T47D (cell line): ENCODE results near the gene ESYT1.
"Not testable (repeated sequence)": the region's sequence is repeated elsewhere in the genome, so short reads cannot be mapped to it uniquely, and the experiment has no call there.

ENCODE experiments used
- DNase-seq, 2 experiments: peaks; one replicate each; pipeline versions ENCODE4 v3.0.0 to v3.0.0-alpha.2; 2011 to 2012; ENCODE audit warnings: low read depth in 1 of 2, low spot score in 1 of 2
- JUND ChIP-seq: IDR thresholded peaks from 2 replicates; pipeline ENCODE4 v1.6.1; 2012; ENCODE audit warnings: low read depth
- in situ Hi-C: cut with HindIII; loops from 2 replicates; pipeline ENCODE4 v1.10.0; 2016; ENCODE audit warnings: low sequenced_read_pairs, low pct_unique_long_range_greater_than_20kb

ESYT1 gene

GRCh38 chr12:56110571-56110970 is 17.5 kb upstream of the ESYT1 start:
- in situ Hi-C loops, result no loop called here
- DNase-seq, result no peak
- TF ChIP-seq JUND, result no peak

DNA sequence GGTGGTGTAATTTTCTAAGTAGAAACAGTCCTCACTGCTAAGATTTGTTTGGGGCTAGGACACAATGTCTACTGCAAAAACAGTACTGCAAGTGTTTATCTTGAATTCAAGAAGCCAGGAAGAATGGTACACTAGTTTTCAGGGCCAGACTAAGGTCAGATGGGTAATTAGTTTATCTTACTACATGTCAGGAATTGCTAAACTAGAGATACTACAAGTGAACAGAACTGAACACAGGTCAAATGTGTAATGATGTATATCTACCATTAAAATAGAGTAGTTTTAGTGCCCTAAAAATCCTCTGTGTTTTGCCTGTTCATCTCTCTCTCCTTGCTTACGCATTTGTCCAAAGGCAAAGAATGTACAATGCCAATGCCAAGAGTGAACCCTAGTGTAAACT is 14.0 kb upstream of the ESYT1 start:
- no peak for DNase-seq
- in situ Hi-C loops, result no loop called here
- no peak for TF ChIP-seq JUND

DNA sequence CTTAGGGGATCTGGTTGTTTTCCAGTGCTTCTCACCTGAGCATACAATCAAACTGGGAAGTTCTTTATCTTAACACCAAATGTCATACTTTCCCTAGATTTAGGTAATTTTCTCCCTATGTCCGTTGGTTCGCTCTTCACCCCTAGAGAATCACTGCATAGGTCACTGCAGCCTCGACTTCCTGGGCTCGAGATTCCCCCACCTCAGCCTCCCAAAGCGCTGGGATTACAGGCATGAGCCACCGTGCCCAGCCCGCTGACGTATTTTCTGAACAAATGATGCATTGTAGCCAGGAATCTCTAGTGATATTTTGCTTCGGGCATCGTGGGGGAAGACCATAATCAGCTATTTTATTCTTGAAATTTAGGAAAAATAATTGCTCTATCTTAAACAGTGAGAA is 12.7 kb upstream of the ESYT1 start:
- DNase-seq, result peak in 1 of 2 experiments; percentile 23
- in situ Hi-C loops, result no loop called here
- no peak for TF ChIP-seq JUND

DNA sequence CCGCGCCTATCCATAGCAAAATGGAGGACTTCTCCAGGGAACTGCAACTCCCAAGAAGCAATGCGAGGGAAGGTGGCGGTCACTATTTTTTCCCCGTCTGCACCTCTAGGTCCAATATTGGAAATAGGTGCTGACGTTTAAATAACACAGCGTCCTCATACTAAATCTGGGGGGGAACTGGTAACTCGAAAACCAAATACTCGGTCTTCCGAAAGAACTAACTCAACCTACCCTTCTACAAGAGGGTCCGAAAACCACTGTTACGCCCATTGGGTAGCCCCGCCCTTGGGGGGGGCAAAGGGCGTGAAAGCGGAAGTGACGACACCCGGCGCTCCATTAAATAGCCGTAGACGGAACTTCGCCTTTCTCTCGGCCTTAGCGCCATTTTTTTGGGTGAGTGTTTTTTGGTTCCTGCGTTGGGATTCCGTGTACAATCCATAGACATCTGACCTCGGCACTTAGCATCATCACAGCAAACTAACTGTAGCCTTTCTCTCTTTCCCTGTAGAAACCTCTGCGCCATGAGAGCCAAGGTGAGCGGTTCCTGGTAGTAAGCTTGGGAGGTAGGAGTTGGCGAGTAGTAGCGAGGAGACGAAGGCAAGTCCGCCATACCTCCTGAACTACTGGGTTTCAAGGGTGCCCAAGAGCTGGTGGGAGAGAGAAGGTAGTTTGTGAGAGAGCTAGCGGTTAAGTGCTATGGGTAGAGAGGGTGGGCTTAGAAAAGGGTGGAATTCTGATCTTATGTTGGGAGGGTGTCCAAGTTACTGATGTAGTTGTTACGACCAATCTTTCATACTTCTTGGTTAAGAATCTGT is 11.6 kb upstream of the ESYT1 start, which contains the start of gene RPL41:
TSS of gene RPL41 (plus strand) at position 367 of the 815 bp plus-strand sequence.
- DNase-seq, result peak in 1 of 2 experiments; percentile 98
- no peak; the same call in 1 of the 2 replicates for TF ChIP-seq JUND
- in situ Hi-C loops, result no loop called here

GRCh38 chr12:56117082-56117706 is 10.9 kb upstream of the ESYT1 start:
- in situ Hi-C loops, DNase-seq: not testable (repeated sequence)

DNA sequence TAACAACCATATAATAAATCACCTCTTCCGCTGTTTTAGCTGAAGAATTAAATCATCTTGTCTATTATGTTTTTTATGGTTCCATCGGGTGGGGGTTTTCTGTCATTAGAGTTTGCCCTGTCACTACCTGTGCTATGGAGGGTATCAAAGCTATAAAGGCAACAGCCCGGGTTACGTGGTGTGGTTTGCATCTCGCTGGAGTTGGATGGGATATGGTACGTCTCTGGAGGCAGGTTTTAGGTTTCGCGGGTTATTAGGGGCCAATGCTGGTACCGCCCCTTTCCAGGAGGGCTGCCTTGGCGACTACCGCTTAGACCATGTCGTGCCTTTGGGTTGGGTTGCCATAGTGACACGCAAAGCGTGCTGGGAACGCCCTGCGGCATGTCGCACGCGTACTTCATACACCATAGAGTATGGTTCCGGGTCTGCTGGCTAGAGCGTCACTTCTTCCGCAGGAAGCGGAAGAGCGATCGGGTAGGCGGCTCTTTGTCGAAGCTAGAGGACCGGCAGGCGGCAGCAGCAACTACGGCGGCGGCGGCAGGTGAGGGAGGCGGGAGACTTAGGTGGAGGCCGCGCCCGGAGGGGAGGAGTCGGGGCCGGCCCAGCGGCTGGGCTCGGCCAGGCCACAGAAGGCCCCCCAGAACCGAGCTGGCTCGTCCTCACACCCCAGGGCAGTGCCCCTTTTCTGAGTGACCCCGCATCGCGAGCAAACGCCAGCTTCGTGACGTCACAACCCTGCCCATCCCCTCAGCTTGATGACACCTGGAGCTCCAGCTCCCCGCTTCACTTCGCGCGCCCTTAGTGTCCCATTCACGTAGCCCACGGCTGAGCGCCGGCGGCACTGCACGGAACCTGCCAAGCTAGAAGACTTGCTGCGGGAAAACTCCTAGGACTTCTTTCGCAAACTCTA is 10.0 kb upstream of the ESYT1 start, which contains the start of gene ZC3H10:
TSS of gene ZC3H10 (plus strand) at position 489 of the 910 bp plus-strand sequence. CDS start 2,297 bp downstream, outside the sequence.
- in situ Hi-C loops, result no loop called here
- TF ChIP-seq JUND, result peak; percentile 88
- peak; percentile 87 to 100 for DNase-seq

DNA sequence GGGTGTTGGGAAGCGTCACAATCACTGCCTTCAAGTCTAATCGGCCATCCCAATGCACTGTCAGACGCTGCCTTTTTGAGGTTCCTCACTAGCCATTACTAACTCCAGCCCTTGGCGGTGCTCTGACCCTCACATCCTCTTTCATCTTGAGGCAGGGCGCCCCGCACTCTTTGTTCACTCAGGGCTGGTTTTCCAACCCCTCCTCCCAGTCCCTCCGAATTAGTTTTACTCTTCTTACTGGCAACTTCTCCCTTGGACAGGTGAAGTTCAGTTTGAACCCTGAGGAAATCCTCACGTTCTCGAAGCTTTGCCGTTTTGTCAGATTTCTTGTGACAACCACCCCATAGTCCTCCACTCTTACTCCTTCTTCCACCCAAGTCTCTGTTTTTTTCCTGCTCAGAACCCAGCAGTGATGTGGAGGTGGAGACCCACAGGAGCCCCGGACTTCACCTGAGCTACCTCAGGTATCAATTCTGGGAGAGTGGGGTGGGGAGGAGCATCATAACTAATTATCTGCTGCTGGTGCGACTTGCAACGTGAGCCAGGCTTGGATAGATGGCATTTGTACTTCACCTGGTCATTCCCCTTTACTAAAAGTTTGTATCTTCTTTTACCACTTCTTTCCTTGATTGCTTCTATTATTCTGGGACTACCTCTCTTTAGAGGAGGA is 9.2 kb upstream of the ESYT1 start:
- no peak for TF ChIP-seq JUND
- in situ Hi-C loops, result no loop called here
- no peak for DNase-seq

DNA sequence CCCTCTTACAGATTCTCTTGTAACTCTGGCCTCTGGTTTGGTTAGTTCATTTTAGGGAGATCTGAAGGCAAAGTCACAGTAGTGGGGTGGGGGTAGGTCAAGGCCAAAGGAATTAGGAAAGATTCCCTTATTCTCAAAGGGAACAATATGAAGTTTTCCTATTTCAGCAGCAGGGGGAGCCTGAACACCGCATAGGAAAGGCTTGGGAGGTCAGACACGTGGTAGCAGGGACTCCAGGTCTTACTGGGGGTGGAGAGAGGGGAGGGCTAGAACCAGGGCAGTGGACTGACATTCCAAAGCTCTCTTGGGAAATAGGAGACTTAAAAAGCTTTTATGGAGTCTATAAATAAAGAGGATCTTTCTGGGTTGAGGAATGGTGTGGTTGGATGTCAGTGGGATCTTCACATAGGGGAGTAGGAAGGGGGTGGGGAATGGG is 8.7 kb upstream of the ESYT1 start:
- TF ChIP-seq JUND, result no peak
- in situ Hi-C loops, result no loop called here
- peak; percentile 91 to 95 for DNase-seq

DNA sequence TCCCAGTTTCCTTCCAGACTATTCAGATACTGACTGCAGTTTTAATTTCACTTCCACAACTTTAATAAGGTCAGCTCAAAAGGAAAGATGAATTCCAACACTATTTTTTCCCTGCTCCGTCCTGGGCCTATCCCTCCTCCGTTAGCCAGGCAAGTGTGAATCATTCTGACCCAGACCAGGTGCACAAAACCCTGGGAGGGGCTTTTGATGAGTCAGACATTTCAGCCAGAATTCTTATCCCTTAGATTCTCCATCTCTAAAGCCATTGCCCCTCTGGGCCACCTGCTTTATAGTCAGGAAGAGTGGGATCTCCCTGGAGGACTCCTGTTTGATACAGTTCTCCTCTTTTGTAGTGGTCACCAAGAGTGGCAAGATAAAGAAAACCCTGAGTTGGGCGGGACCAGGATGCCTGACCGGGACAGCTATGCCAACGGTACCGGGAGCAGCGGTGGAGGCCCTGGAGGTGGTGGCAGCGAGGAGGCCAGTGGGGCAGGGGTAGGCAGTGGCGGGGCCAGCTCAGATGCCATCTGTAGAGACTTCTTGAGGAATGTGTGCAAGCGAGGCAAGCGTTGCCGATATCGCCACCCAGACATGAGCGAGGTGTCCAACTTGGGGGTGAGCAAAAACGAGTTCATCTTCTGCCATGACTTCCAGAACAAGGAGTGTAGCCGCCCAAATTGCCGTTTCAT is 7.8 kb upstream of the ESYT1 start:
- DNase-seq, result no peak

DNA sequence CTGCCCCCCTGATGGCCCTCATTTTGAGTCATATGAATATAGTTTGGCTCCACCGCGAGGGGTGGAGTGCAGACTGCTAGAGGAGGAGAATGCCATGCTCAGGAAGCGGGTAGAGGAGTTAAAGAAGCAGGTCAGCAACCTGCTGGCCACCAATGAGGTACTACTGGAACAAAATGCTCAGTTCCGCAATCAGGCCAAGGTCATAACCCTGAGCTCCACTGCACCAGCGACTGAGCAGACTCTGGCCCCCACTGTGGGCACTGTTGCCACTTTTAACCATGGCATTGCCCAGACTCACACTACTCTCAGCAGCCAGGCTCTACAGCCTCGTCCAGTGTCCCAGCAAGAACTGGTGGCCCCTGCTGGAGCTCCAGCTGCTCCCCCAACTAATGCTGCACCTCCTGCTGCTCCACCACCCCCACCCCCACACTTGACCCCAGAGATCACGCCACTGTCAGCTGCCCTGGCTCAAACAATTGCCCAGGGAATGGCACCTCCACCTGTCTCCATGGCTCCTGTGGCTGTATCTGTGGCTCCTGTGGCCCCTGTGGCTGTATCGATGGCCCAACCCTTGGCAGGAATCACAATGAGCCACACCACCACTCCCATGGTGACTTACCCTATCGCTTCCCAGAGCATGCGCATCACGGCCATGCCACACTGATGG is 6.7 kb upstream of the ESYT1 start:
- in situ Hi-C loops, result no loop called here
- TF ChIP-seq JUND, result no peak
- DNase-seq, result no peak

More for the DNA sequence above, 7.8 kb upstream of the ESYT1 start:
- TF ChIP-seq JUND, result no peak
- in situ Hi-C loops, result no loop called here

- TF ChIP-seq JUND, result no peak
- in situ Hi-C loops, result no loop called here
- DNase-seq, result peak in 1 of 2 experiments; percentile 24
Observed at GRCh38 chr12:56122637-56123036, 5.4 kb upstream of the ESYT1 start.
